Measurements from ENCODE around the gene ATXN7L1.

GRCh38 chr7:105822806-105823205 is 53.6 kb downstream of the ATXN7L1 start:
- no peak for TF ChIP-seq POLR2A (IDR thresholded peaks at IDR 0.05)
- no peak for TF ChIP-seq EP300 (IDR thresholded peaks at IDR 0.05)
